Thyroid gland (tissue), 4 donors: ENCODE measurements around the gene TMEM233. TPM values are rescaled to one million over a fixed set of nuclear protein-coding genes. Genes with fewer than 3 reads are reported as not detected.

Experiments used
- DNase-seq, 2 donors: peaks; one replicate each; pipeline ENCODE4 v3.0.0-alpha.2; 2019
- H3K27ac ChIP-seq, 3 donors: fragments of 200-600 bp; sonication (generic); 1 replicate in 2 of 3; 2 replicates in 1 of 3; pipeline ENCODE4 v1.5.1; 2016 to 2019; ENCODE audit warnings: mild to moderate bottlenecking in 1 of 3, moderate library complexity in 1 of 3
- H3K27me3 ChIP-seq: fragments of 200-600 bp; sonication (generic); one replicate; pipeline ENCODE4 v1.5.1; 2019
- H3K36me3 ChIP-seq, 2 donors: fragments of 200-600 bp; sonication (generic); one replicate each; pipeline ENCODE4 v1.5.1; 2016 to 2019
- H3K4me1 ChIP-seq, 2 donors: fragments of 200-600 bp; sonication (generic); one replicate each; pipeline ENCODE4 v1.5.1; 2017 to 2019
- H3K4me3 ChIP-seq, 3 donors: fragments of 200-600 bp; sonication (generic); replicated peaks in 1 of 3; 1 replicate in 2 of 3; 2 replicates in 1 of 3; pipeline ENCODE4 v1.5.1; 2016; ENCODE audit warnings: mild to moderate bottlenecking in 1 of 3
- H3K9me3 ChIP-seq: fragments of 200-600 bp; sonication (generic); one replicate; pipeline ENCODE4 v1.5.1; 2017
- POLR2A ChIP-seq, 2 donors: fragments of 450-650 bp; IDR thresholded peaks; one replicate each; pipeline ENCODE4 v1.6.1; 2017; ENCODE audit warnings: antibody characterized with exemption in 2 of 2, mild to moderate bottlenecking in 2 of 2, moderate library complexity in 1 of 2
- WGBS, 2 donors: methylation state at CpG; one replicate each; pipeline ENCODE4 v1.1.5; 2017; 5-methylcytosine and 5-hydroxymethylcytosine counted together
- intact Hi-C: fragments of 100-400 bp; cut with DNase I; formaldehyde crosslinking; loops from one replicate; pipeline ENCODE4 v1.15.1; 2023
- total RNA-seq, 4 donors: library from RNA; depleted of rRNA; stranded (reverse); fragments of >200 nt; gene quantifications; one replicate each; pipeline ENCODE4 v1.2.3, GENCODE V29; 2016
- TF ChIP-seq, protein P1 (sequence below), 6 experiments: fragments of 200-600 bp in 3 of 6; fragments of 450-650 bp in 3 of 6; sonication (generic) in 3 of 6; IDR thresholded peaks; one replicate each; pipeline ENCODE4 v1.5.1; 2016 to 2019; ENCODE audit warnings: antibody characterized with exemption in 6 of 6, mild to moderate bottlenecking in 2 of 6, inconsistent platforms in 1 of 6, moderate library complexity in 1 of 6

The TMEM233 gene
- total RNA-seq, 4 donors from 2014 or later: 1.3 to 7.9 (median 4.4) TPM

DNA sequence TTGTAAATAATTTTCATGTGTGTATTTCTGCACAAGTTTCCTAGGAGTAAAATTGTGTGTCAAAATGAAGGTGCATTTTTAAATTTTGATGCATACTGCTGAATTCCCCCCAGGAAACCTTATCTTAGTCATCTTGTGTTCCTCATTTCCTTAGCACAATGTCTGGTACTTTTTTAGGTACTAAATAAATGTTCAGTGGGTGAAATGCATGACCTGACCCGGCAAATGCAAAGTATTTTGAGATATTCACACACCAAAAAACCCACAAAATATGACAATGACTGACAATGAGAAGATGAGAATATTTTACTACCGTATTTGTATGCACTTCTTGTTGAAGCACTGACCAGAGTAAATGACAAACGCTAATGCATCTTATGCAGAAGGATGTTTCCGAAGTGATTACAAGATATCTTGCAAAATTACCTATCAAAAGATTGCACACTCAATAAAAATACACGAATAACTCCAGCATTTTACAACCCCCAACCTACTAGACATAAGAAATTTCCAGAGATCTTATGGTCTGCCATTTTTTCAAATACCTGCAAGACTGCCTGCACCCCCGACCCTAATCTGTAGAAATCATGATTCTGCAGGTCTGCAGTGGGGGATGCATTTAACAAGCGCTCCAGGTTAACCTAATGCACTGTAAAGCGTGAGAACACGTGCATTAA, 73.5 kb downstream of the TMEM233 start:
- Histone ChIP-seq H3K4me1 (peaks cover 15 to 22% of the 10 kb centered on the region in 2 donors), H3K9me3 (no peaks in the 10 kb centered on the region), H3K27me3 (no peaks in the 10 kb centered on the region), H3K27ac (peak overlapping the region in 2 of 3 donors; percentile 89 to 92), H3K4me3 (peak overlapping the region in 1 of 3 donors; percentile 90), H3K36me3 (no peaks in the 10 kb centered on the region)
- no peak for DNase-seq
- WGBS, 2 donors: 16 to 22% methylated on average over 9 of the region's 9 CpGs
- intact Hi-C loops: no loop called here
- TF ChIP-seq, protein P1, sequence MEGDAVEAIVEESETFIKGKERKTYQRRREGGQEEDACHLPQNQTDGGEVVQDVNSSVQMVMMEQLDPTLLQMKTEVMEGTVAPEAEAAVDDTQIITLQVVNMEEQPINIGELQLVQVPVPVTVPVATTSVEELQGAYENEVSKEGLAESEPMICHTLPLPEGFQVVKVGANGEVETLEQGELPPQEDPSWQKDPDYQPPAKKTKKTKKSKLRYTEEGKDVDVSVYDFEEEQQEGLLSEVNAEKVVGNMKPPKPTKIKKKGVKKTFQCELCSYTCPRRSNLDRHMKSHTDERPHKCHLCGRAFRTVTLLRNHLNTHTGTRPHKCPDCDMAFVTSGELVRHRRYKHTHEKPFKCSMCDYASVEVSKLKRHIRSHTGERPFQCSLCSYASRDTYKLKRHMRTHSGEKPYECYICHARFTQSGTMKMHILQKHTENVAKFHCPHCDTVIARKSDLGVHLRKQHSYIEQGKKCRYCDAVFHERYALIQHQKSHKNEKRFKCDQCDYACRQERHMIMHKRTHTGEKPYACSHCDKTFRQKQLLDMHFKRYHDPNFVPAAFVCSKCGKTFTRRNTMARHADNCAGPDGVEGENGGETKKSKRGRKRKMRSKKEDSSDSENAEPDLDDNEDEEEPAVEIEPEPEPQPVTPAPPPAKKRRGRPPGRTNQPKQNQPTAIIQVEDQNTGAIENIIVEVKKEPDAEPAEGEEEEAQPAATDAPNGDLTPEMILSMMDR (IDR thresholded peaks at IDR 0.05): no peak
- no peak for TF ChIP-seq POLR2A (IDR thresholded peaks at IDR 0.05)

DNA sequence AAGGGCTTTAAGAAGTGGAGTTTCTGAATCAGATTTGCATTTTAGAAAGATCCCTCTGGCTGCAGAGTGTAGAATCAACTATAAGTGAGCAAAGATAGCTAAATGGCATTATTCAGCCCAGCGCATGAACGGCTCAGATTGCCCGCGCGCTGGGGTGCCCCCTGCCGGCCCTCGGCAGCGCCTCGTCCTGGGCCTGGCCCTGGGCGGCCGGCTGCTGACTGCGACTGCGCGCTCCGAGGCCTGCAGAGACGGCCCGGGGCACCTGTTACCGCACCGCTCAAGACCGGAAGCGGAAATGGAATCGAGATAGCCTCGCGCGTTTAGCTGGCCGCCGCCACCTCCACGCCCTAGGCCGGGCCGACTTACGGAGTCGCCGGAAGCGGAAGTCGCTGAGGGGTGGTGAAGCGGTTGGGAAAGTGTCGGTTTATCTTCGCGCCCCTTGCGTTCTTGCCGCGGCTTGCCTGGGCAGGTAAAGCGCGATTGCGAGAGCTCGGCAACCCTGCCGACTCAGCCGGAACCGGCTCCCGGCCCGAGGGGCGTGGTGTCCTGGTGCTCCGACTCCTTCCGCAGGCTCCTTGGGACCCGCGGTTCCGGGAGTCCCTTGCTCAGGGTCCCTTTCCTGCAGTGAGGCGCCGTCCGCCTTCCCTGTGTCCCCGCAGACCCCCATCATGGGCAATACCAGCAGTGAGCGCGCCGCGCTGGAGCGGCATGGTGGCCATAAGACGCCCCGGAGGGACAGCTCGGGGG, 74.2 kb downstream of the TMEM233 start, which contains the start of gene PRKAB1:
Gene PRKAB1, plus strand, starts transcription at position 557 of the 747 bp plus-strand sequence. Its CDS starts 112 bp downstream, at position 669.
- Histone ChIP-seq H3K27ac (peak within 1 kb of the TSS; percentile 81 to 92 (median 89)), H3K36me3 (peaks cover 6 to 7% of the 10 kb centered on the region in 2 donors), H3K4me3 (peak within 1 kb of the TSS; percentile 43 to 90 (median 90)), H3K4me1 (peaks cover 15 to 22% of the 10 kb centered on the region in 2 donors), H3K27me3 (no peaks in the 10 kb centered on the region), H3K9me3 (no peaks in the 10 kb centered on the region)
- 0 to 1% methylated on average over 17 to 20 of the region's 69 CpGs for WGBS, 2 donors
- peak in 1 of 2 donors; percentile 86 for TF ChIP-seq POLR2A (IDR thresholded peaks at IDR 0.05)
- TF ChIP-seq, protein P1 (IDR thresholded peaks at IDR 0.05): peak; percentile 60 to 97 (median 90)
- intact Hi-C loops: no loop called here
- peak; percentile 98 for DNase-seq

DNA sequence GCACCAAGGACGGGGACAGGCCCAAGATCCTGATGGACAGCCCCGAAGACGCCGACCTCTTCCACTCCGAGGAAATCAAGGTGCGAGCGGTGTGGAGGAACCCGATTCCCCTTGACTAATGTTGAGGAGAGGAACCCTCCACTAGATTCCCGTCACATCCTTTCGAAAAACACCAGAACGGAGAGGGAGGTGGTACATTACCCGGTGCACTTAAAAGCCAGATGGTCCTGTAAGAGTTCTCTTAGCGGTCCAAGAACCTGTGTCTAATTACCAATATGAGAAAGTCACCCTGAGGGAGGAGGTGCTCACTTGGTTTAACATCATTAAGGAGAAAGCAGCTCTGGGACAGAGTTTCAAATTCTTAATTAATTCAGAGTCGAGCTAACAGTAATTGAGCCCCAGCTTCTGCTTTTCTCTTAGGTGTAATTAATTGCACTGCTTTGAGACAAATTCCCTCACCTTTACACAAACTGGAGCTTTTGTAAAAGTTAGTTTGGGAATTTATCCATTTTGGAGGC, 74.8 kb downstream of the TMEM233 start:
- H3K36me3 ChIP-seq: peaks cover 13% of the 10 kb centered on the region in 2 donors
- 8 to 10% methylated on average over 11 to 13 of the region's 14 CpGs for WGBS, 2 donors

DNA sequence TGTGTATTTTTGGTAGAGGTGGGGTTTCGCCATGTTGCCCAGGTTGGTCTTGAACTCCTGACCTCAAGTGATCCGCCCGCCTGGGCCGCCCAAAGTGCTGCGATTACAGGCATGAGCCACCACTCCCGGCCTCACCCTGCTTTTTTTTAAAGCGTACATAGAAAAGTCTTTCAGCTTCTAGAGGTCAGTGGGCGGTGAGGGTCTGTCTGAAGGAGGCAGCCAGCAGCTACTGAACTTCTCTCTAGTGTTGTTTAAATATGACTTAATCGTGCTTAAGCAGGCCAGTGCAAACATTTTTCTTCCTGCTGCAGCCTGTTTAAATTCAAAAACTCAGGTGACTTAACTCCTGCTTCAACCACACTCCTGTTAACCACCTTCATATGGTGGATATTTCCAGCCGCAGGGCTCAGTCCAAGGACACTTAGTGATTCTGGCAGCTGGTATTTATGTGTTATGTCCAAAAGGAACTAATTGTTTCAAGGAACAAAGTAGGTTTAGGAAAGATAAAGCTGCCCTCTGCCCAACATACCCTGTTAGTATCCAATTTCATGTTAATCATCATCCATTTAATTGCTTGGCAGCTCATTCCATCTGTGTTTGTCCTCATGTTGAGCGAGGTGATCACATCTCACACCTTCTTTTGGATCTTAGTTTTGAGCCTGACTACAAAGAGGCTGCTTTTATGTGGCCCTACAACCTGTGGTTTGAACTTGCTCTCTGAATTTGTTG, 76.3 kb downstream of the TMEM233 start:
- no peaks in the 10 kb centered on the region for H3K27me3 ChIP-seq
- H3K36me3 ChIP-seq: peaks cover 15 to 27% of the 10 kb centered on the region in 2 donors
- H3K9me3 ChIP-seq: no peaks in the 10 kb centered on the region
- DNase-seq: no peak
- 58 to 62% methylated on average over 11 of the region's 11 CpGs for WGBS, 2 donors
- H3K4me1 ChIP-seq: peaks cover 15 to 22% of the 10 kb centered on the region in 2 donors
- TF ChIP-seq POLR2A (IDR thresholded peaks at IDR 0.05): no peak
- TF ChIP-seq, protein P1 (IDR thresholded peaks at IDR 0.05): no peak
- intact Hi-C loops: no loop called here
- H3K4me3 ChIP-seq: no peak overlapping the region
- H3K27ac ChIP-seq: peak overlapping the region; percentile 26 to 55 (median 41)

More for the DNA sequence above, 74.8 kb downstream of the TMEM233 start:
- Histone ChIP-seq H3K27me3 (no peaks in the 10 kb centered on the region), H3K4me3 (peak overlapping the region; percentile 43 to 90 (median 90)), H3K27ac (peak overlapping the region; percentile 81 to 92 (median 89)), H3K9me3 (no peaks in the 10 kb centered on the region), H3K4me1 (peaks cover 15 to 22% of the 10 kb centered on the region in 2 donors)
- DNase-seq: no peak
- intact Hi-C loops: no loop called here
- TF ChIP-seq POLR2A (IDR thresholded peaks at IDR 0.05): no peak
- TF ChIP-seq, protein P1 (IDR thresholded peaks at IDR 0.05): no peak
